Measurements from ENCODE around the gene C20orf204.

DNA sequence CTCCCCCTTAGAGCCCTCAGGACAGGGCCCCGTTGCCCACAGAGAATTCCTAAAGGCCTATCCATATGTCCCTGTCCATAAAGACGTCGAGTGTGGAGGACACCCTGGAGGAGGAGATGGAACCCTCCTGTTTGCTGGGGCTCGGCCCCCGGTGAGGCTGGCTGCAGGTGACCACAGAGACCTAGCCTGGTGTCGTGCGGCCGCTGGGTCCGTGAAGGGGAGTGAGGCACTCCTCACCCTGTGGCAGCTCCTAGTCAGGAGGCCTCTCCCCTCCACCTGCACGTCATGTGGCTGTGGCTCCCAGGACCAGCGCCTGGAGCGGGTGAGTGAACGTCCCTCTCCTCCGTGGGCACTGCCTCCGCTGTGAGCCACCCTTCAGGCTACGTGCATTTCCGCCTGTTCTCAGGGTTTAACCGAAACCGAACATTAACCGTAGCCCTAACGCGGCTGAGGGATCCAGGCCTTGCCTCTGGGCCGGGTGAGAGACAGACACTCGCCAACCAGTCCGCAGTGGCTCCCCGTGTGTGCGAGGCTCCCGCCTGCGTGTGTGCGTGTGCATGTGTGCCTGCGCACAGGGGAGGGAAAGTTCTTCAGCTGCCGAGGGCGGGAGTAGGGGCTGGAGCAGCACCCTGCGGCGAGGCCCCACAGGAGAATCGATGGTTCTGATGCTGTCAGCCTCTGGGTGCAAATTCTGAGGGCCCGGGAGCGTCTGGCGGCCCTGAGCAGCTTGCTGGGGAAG is 21.1 kb downstream of the C20orf204 start:
- TF ChIP-seq SRF (IDR thresholded peaks at IDR 0.05; ENCODE audit: low read depth in 2 of 2, low read length in 2 of 2) (no peak), CHD2 (IDR thresholded peaks at IDR 0.05; ENCODE audit: borderline replicate concordance, low read depth, low read length) (no peak), EP300 (IDR thresholded peaks at IDR 0.05; ENCODE audit: borderline replicate concordance in 1 of 2, control insufficient read depth in 1 of 2, low read depth in 2 of 2, low read length in 2 of 2) (no peak), POLR2AphosphoS2 (IDR thresholded peaks at IDR 0.05; ENCODE audit: low read depth, low read length) (no peak), GABPA (IDR thresholded peaks at IDR 0.05; ENCODE audit: low read depth) (no peak), POLR2AphosphoS5 (IDR thresholded peaks at IDR 0.05; ENCODE audit: low read length) (peak; percentile 28; the same call in 1 of the 2 replicates), MYC (IDR thresholded peaks at IDR 0.05; ENCODE audit: insufficient read depth, insufficient read length, insufficient replicate concordance, low read length, severe bottlenecking) (no peak), ZNF274 (IDR thresholded peaks at IDR 0.05; ENCODE audit: insufficient read depth, insufficient read length) (no peak)
- TF ChIP-seq, protein P1, sequence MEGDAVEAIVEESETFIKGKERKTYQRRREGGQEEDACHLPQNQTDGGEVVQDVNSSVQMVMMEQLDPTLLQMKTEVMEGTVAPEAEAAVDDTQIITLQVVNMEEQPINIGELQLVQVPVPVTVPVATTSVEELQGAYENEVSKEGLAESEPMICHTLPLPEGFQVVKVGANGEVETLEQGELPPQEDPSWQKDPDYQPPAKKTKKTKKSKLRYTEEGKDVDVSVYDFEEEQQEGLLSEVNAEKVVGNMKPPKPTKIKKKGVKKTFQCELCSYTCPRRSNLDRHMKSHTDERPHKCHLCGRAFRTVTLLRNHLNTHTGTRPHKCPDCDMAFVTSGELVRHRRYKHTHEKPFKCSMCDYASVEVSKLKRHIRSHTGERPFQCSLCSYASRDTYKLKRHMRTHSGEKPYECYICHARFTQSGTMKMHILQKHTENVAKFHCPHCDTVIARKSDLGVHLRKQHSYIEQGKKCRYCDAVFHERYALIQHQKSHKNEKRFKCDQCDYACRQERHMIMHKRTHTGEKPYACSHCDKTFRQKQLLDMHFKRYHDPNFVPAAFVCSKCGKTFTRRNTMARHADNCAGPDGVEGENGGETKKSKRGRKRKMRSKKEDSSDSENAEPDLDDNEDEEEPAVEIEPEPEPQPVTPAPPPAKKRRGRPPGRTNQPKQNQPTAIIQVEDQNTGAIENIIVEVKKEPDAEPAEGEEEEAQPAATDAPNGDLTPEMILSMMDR (IDR thresholded peaks at IDR 0.05 in 2 of 3, conservative IDR thresholded peaks at IDR 0.05 in 1 of 3; ENCODE audit: control insufficient read depth in 2 of 3, extremely low read depth in 1 of 3, insufficient read depth in 1 of 3, low read depth in 3 of 3, low read length in 3 of 3) = no peak
- TF ChIP-seq, protein P2, sequence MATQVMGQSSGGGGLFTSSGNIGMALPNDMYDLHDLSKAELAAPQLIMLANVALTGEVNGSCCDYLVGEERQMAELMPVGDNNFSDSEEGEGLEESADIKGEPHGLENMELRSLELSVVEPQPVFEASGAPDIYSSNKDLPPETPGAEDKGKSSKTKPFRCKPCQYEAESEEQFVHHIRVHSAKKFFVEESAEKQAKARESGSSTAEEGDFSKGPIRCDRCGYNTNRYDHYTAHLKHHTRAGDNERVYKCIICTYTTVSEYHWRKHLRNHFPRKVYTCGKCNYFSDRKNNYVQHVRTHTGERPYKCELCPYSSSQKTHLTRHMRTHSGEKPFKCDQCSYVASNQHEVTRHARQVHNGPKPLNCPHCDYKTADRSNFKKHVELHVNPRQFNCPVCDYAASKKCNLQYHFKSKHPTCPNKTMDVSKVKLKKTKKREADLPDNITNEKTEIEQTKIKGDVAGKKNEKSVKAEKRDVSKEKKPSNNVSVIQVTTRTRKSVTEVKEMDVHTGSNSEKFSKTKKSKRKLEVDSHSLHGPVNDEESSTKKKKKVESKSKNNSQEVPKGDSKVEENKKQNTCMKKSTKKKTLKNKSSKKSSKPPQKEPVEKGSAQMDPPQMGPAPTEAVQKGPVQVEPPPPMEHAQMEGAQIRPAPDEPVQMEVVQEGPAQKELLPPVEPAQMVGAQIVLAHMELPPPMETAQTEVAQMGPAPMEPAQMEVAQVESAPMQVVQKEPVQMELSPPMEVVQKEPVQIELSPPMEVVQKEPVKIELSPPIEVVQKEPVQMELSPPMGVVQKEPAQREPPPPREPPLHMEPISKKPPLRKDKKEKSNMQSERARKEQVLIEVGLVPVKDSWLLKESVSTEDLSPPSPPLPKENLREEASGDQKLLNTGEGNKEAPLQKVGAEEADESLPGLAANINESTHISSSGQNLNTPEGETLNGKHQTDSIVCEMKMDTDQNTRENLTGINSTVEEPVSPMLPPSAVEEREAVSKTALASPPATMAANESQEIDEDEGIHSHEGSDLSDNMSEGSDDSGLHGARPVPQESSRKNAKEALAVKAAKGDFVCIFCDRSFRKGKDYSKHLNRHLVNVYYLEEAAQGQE (IDR thresholded peaks at IDR 0.05; ENCODE audit: low read depth, low read length) = no peak

All from GM12878 (cell line).